SU-DHL-6 (cell line): ENCODE data around the gene PLCH1.

ENCODE experiments used
- H2AFZ ChIP-seq: fragments of 200-600 bp; sonication (generic); 2 replicates; pipeline ENCODE4 v1.6.1; 2014; ENCODE audit warnings: low read depth, mild to moderate bottlenecking, moderate library complexity, mixed read lengths, antibody characterized with exemption, low read length; ENCODE audit not compliant: severe bottlenecking
- H3F3A ChIP-seq: fragments of 200-600 bp; shearing (Covaris generic); 2 replicates; pipeline ENCODE4 v1.6.0; 2016; ENCODE audit warnings: antibody characterized with exemption, mild to moderate bottlenecking; ENCODE audit not compliant: insufficient read depth
- H3K27ac ChIP-seq: fragments of 200-600 bp; sonication (generic); 2 replicates; pipeline ENCODE4 v1.5.1; 2016; ENCODE audit warnings: low read depth, mild to moderate bottlenecking, low read length, moderate library complexity, mixed read lengths
- H3K27me3 ChIP-seq: fragments of 200-600 bp; sonication (generic), shearing (Covaris generic); 2 replicates; pipeline ENCODE4 v1.6.0; 2014; ENCODE audit warnings: mild to moderate bottlenecking, low read length
- H3K36me3 ChIP-seq: fragments of 200-600 bp; sonication (generic); 2 replicates; pipeline ENCODE4 v1.6.1; 2014; ENCODE audit warnings: mild to moderate bottlenecking, low read length, mixed read lengths
- H3K4me2 ChIP-seq: fragments of 300-600, 200-600 bp; shearing (Covaris generic), sonication (generic); 2 replicates; pipeline ENCODE4 v1.6.0; 2014; ENCODE audit warnings: low read length, low read depth, mild to moderate bottlenecking; ENCODE audit not compliant: poor library complexity, severe bottlenecking
- H3K4me3 ChIP-seq: fragments of 200-600 bp; sonication (generic); 2 replicates; pipeline ENCODE4 v1.5.1; 2014; ENCODE audit warnings: antibody characterized with exemption, low read length, mild to moderate bottlenecking, mixed read lengths; ENCODE audit not compliant: insufficient read depth, poor library complexity, severe bottlenecking
- H3K79me2 ChIP-seq: fragments of 200-600 bp; sonication (generic); 2 replicates; pipeline ENCODE4 v1.6.1; 2014; ENCODE audit warnings: mild to moderate bottlenecking, low read length, moderate library complexity; ENCODE audit not compliant: insufficient read depth
- H3K9ac ChIP-seq: fragments of 200-600 bp; sonication (generic); 2 replicates; pipeline ENCODE4 v1.7.0; 2014; ENCODE audit warnings: mild to moderate bottlenecking, low read length
- H3K9me2 ChIP-seq: fragments of 200-600 bp; sonication (generic); replicated peaks from 2 replicates; pipeline ENCODE4 v1.6.1; 2014; ENCODE audit warnings: low read length; ENCODE audit not compliant: insufficient read depth
- H3K9me3 ChIP-seq: fragments of 200-600 bp; sonication (generic); 2 replicates; pipeline ENCODE4 v1.6.1; 2014; ENCODE audit warnings: low read length, mixed read lengths; ENCODE audit not compliant: insufficient read depth
- H4K20me1 ChIP-seq: fragments of 200-600 bp; sonication (generic); 2 replicates; pipeline ENCODE4 v1.6.1; 2014; ENCODE audit warnings: low read depth, mild to moderate bottlenecking, antibody characterized with exemption, low read length, moderate library complexity, mixed read lengths
- CTCF ChIP-seq: fragments of 200-600 bp; sonication (generic); IDR thresholded peaks from one replicate; pipeline ENCODE4 v1.5.1; 2017; ENCODE audit warnings: antibody characterized with exemption, mild to moderate bottlenecking, low read length, moderate library complexity; ENCODE audit not compliant: insufficient read depth, poor library complexity, severe bottlenecking
- EZH2phosphoT487 ChIP-seq: fragments of 200-600 bp; sonication (generic), shearing (Covaris generic); conservative IDR thresholded peaks from 2 replicates; pipeline ENCODE4 v1.6.1; 2018; ENCODE audit warnings: mild to moderate bottlenecking, antibody characterized with exemption, low read length, moderate library complexity, mixed read lengths

The PLCH1 gene

DNA sequence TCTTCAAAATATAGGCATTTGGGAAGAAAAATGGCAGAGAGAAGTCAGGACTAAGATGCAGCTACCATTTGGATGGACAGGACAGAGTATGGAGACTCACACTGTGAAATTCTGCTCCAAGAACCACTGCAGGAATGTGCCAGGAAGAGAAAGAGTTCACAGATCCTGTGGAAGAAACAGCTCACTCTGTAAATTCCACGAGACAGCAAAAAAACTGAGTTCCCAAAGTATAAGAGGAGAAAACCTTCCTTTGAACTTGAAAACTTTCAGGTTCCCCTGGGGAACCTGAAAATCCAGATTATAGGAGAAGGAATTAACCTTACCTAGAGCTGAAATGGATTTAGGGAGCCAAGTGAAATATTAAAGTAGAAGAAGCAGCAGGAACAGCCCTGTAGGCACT, 137.1 kb downstream of the PLCH1 start:
- H3K9me2 ChIP-seq: no peaks in the 10 kb centered on the region
- H3F3A ChIP-seq: no peaks in the 10 kb centered on the region
- no peak overlapping the region for H3K27ac ChIP-seq
- no peaks in the 10 kb centered on the region for H3K9me3 ChIP-seq
- H2AFZ ChIP-seq: no peak overlapping the region
- H3K9ac ChIP-seq: no peak overlapping the region
- H3K79me2 ChIP-seq: no peaks in the 10 kb centered on the region
- no peaks in the 10 kb centered on the region for H3K36me3 ChIP-seq
- no peaks in the 10 kb centered on the region for H4K20me1 ChIP-seq
- H3K4me3 ChIP-seq: no peak overlapping the region
- H3K27me3 ChIP-seq: no peaks in the 10 kb centered on the region
- no peak overlapping the region for H3K4me2 ChIP-seq
- TF ChIP-seq CTCF (no peak), EZH2phosphoT487 (no peak)

DNA sequence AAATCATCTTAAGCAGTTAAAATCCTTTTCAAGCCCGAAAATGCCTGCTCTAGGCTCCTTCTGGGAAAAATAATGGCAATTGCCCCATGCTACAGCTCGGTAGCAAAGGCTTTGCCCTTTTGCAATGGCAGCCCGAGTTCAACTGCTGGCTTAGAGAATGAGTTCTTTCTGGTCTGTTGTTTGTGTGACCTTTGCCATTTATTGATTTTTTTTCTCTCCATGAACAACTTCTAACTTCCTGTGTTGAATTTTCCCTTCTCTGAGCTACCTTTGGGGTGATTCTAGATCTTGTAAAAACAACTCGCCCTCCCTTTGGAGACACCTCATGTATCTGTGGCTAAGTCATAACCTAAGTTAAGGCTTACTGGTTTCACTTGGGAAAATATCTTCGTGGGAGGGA, 139.3 kb downstream of the PLCH1 start:
- Histone ChIP-seq H3K36me3 (no peaks in the 10 kb centered on the region), H3K4me3 (no peak overlapping the region), H4K20me1 (no peaks in the 10 kb centered on the region), H3F3A (no peaks in the 10 kb centered on the region), H3K79me2 (no peaks in the 10 kb centered on the region), H3K4me2 (no peak overlapping the region), H3K27ac (no peak overlapping the region), H3K9me2 (no peaks in the 10 kb centered on the region), H3K9ac (no peak overlapping the region), H3K9me3 (no peaks in the 10 kb centered on the region), H2AFZ (no peak overlapping the region), H3K27me3 (no peaks in the 10 kb centered on the region)
- TF ChIP-seq CTCF (no peak), EZH2phosphoT487 (no peak)

- no peak overlapping the region for H3K9ac ChIP-seq
- H3K36me3 ChIP-seq: no peaks in the 10 kb centered on the region
- TF ChIP-seq EZH2phosphoT487 (no peak), CTCF (no peak)
- H2AFZ ChIP-seq: no peak overlapping the region
- H3K4me2 ChIP-seq: no peak overlapping the region
- H3F3A ChIP-seq: no peaks in the 10 kb centered on the region
- H3K79me2 ChIP-seq: no peaks in the 10 kb centered on the region
- no peaks in the 10 kb centered on the region for H4K20me1 ChIP-seq
- H3K9me3 ChIP-seq: no peaks in the 10 kb centered on the region
- H3K4me3 ChIP-seq: no peak overlapping the region
- no peaks in the 10 kb centered on the region for H3K9me2 ChIP-seq
- no peak overlapping the region for H3K27ac ChIP-seq
- H3K27me3 ChIP-seq: no peaks in the 10 kb centered on the region
These were observed 139.9 kb downstream of the PLCH1 start for GRCh38 chr3:155604967-155605366.

- H3K4me2 ChIP-seq: no peak overlapping the region
- no peak overlapping the region for H3K27ac ChIP-seq
- no peaks in the 10 kb centered on the region for H4K20me1 ChIP-seq
- H3K4me3 ChIP-seq: no peak overlapping the region
- H3K9ac ChIP-seq: no peak overlapping the region
- no peaks in the 10 kb centered on the region for H3K79me2 ChIP-seq
- H3F3A ChIP-seq: no peaks in the 10 kb centered on the region
- H3K9me3 ChIP-seq: no peaks in the 10 kb centered on the region
- TF ChIP-seq EZH2phosphoT487 (no peak), CTCF (no peak)
- no peaks in the 10 kb centered on the region for H3K27me3 ChIP-seq
- H2AFZ ChIP-seq: no peak overlapping the region
- H3K36me3 ChIP-seq: no peaks in the 10 kb centered on the region
- no peaks in the 10 kb centered on the region for H3K9me2 ChIP-seq
These were observed 140.7 kb downstream of the PLCH1 start for GRCh38 chr3:155604126-155604525.
